ENCODE results near the gene XPO1. TPM values are rescaled to one million over a fixed set of nuclear protein-coding genes. Genes with fewer than 3 reads are reported as not detected.
"Not testable (repeated sequence)": the region's sequence is repeated elsewhere in the genome, so short reads cannot be mapped to it uniquely, and the experiment has no call there.

Gene XPO1
- total RNA-seq, 2 experiments from 2014 or later = 208 TPM

GRCh38 chr2:61456070-61456745 is 81.9 kb downstream of the XPO1 start:
- Mint-ChIP-seq H3K4me3 (no peak overlapping the region), H3K27ac (no peak overlapping the region), H3K36me3 (ENCODE audit: low read depth) (peaks cover 31% of the 10 kb centered on the region), H3K4me1 (peaks cover 32% of the 10 kb centered on the region), H3K9me3 (no peaks in the 10 kb centered on the region), H3K27me3 (no peaks in the 10 kb centered on the region)
- CTCF ChIA-PET = interaction anchor here (0.6 to 0.9 kb wide), 2 partner anchors 10 to 18 kb away, joined by 3 to 7 read pairs; no protein-coding TSS in a partner anchor
- POLR2A ChIA-PET = no interaction called here
- no peak for DNase-seq

GRCh38 chr2:61454972-61455371 is 83.2 kb downstream of the XPO1 start:
- POLR2A ChIA-PET, H3K4me3 Mint-ChIP-seq, H3K27me3 Mint-ChIP-seq, H3K27ac Mint-ChIP-seq, DNase-seq, H3K9me3 Mint-ChIP-seq: not testable (repeated sequence)
- Mint-ChIP-seq H3K36me3 (ENCODE audit: low read depth) (peaks cover 31% of the 10 kb centered on the region), H3K4me1 (peaks cover 34% of the 10 kb centered on the region)
- CTCF ChIA-PET = interaction anchor here (1.2 kb wide), 1 partner anchor 83 kb away, joined by 3 read pairs; the partner anchor contains the start of gene XPO1

GRCh38 chr2:61454383-61454782 is 83.8 kb downstream of the XPO1 start:
- Mint-ChIP-seq H3K4me3 (no peak overlapping the region), H3K27me3 (no peaks in the 10 kb centered on the region), H3K27ac (no peak overlapping the region), H3K9me3 (peaks cover 2% of the 10 kb centered on the region), H3K36me3 (ENCODE audit: low read depth) (peaks cover 33% of the 10 kb centered on the region), H3K4me1 (peaks cover 33% of the 10 kb centered on the region)
- CTCF ChIA-PET = interaction anchor here (1.2 kb wide), 1 partner anchor 84 kb away, joined by 3 read pairs; the partner anchor contains the start of gene XPO1
- POLR2A ChIA-PET = no interaction called here
- DNase-seq = no peak

GRCh38 chr2:61452392-61452791 is 85.8 kb downstream of the XPO1 start:
- no peak for DNase-seq
- H3K27me3 Mint-ChIP-seq = no peaks in the 10 kb centered on the region
- CTCF ChIA-PET = interaction anchor here (0.6 to 1.2 kb wide), 3 partner anchors 13 to 26 kb away, joined by 3 read pairs; no protein-coding TSS in a partner anchor
- peaks cover 19% of the 10 kb centered on the region for H3K4me1 Mint-ChIP-seq
- H3K4me3 Mint-ChIP-seq = no peak overlapping the region
- peaks cover 31% of the 10 kb centered on the region for H3K36me3 Mint-ChIP-seq (ENCODE audit: low read depth)
- H3K27ac Mint-ChIP-seq = peak overlapping the region; percentile 54
- peaks cover 2% of the 10 kb centered on the region for H3K9me3 Mint-ChIP-seq
- POLR2A ChIA-PET = no interaction called here

- POLR2A ChIA-PET = interaction anchor here (0.7 kb wide), 1 partner anchor 16 kb away, joined by 3 read pairs; no protein-coding TSS in a partner anchor
- CTCF ChIA-PET = interaction anchor here (0.6 to 1.2 kb wide), 3 partner anchors 14 to 296 kb away, joined by 3 to 4 read pairs (median 3); no protein-coding TSS in a partner anchor
- DNase-seq = no peak
- H3K36me3 Mint-ChIP-seq (ENCODE audit: low read depth) = peaks cover 28% of the 10 kb centered on the region
- H3K4me3 Mint-ChIP-seq = no peak overlapping the region
- H3K4me1 Mint-ChIP-seq = peaks cover 16% of the 10 kb centered on the region
- H3K27ac Mint-ChIP-seq = peak overlapping the region; percentile 31
- H3K27me3 Mint-ChIP-seq = no peaks in the 10 kb centered on the region
- H3K9me3 Mint-ChIP-seq = peaks cover 2% of the 10 kb centered on the region
Observed at GRCh38 chr2:61451178-61451577, 87.0 kb downstream of the XPO1 start.

GRCh38 chr2:61450144-61450543 is 88.0 kb downstream of the XPO1 start:
- Mint-ChIP-seq H3K4me3 (no peak overlapping the region), H3K27me3 (no peaks in the 10 kb centered on the region), H3K27ac (no peak overlapping the region), H3K9me3 (peaks cover 2% of the 10 kb centered on the region), H3K36me3 (ENCODE audit: low read depth) (peaks cover 27% of the 10 kb centered on the region), H3K4me1 (peaks cover 16% of the 10 kb centered on the region)
- ChIA-PET CTCF (no interaction called here), POLR2A (no interaction called here)
- no peak for DNase-seq

GRCh38 chr2:61448229-61448628 is 89.9 kb downstream of the XPO1 start:
- CTCF ChIA-PET = no interaction called here
- Mint-ChIP-seq H3K27me3 (no peaks in the 10 kb centered on the region), H3K4me1 (peaks cover 15% of the 10 kb centered on the region), H3K27ac (no peak overlapping the region), H3K4me3 (no peak overlapping the region), H3K9me3 (peaks cover 8% of the 10 kb centered on the region), H3K36me3 (ENCODE audit: low read depth) (peaks cover 40% of the 10 kb centered on the region)
- POLR2A ChIA-PET = no interaction called here
- no peak for DNase-seq

- H3K27me3 Mint-ChIP-seq, DNase-seq, H3K4me3 Mint-ChIP-seq, H3K9me3 Mint-ChIP-seq, H3K27ac Mint-ChIP-seq: not testable (repeated sequence)
- CTCF ChIA-PET = interaction anchor here (0.6 kb wide), 1 partner anchor 523 kb away, joined by 3 read pairs; no protein-coding TSS in a partner anchor
- POLR2A ChIA-PET = interaction anchor here (0.7 kb wide), 1 partner anchor 26 kb away, joined by 14 read pairs; no protein-coding TSS in a partner anchor
- H3K36me3 Mint-ChIP-seq (ENCODE audit: low read depth) = peaks cover 44% of the 10 kb centered on the region
- peaks cover 23% of the 10 kb centered on the region for H3K4me1 Mint-ChIP-seq
Observed at GRCh38 chr2:61446971-61447370, 91.2 kb downstream of the XPO1 start.

- DNase-seq = no peak
- Mint-ChIP-seq H3K4me3 (no peak overlapping the region), H3K9me3 (peaks cover 5% of the 10 kb centered on the region), H3K4me1 (peaks cover 29% of the 10 kb centered on the region), H3K27ac (no peak overlapping the region), H3K36me3 (ENCODE audit: low read depth) (peaks cover 35% of the 10 kb centered on the region), H3K27me3 (no peaks in the 10 kb centered on the region)
- CTCF ChIA-PET = no interaction called here
- POLR2A ChIA-PET = no interaction called here
Observed at GRCh38 chr2:61443342-61444041, 94.7 kb downstream of the XPO1 start.

- no peak overlapping the region for H3K4me3 Mint-ChIP-seq
- ChIA-PET POLR2A (interaction anchor here (0.6 kb wide), 1 partner anchor 171 kb away, joined by 3 read pairs; no protein-coding TSS in a partner anchor), CTCF (interaction anchor here (0.6 to 1.7 kb wide), 3 partner anchors 12 to 19 kb away, joined by 3 to 8 read pairs (median 3); no protein-coding TSS in a partner anchor)
- H3K36me3 Mint-ChIP-seq (ENCODE audit: low read depth) = peaks cover 46% of the 10 kb centered on the region
- H3K27ac Mint-ChIP-seq = no peak overlapping the region
- peaks cover 14% of the 10 kb centered on the region for H3K9me3 Mint-ChIP-seq
- H3K27me3 Mint-ChIP-seq = no peaks in the 10 kb centered on the region
- H3K4me1 Mint-ChIP-seq = peaks cover 46% of the 10 kb centered on the region
- DNase-seq = no peak
Observed at GRCh38 chr2:61439241-61440002, 98.7 kb downstream of the XPO1 start.

GRCh38 chr2:61438670-61439069 is 99.5 kb downstream of the XPO1 start:
- Mint-ChIP-seq H3K27me3 (no peaks in the 10 kb centered on the region), H3K4me1 (peaks cover 51% of the 10 kb centered on the region), H3K9me3 (peaks cover 13% of the 10 kb centered on the region), H3K4me3 (no peak overlapping the region), H3K36me3 (ENCODE audit: low read depth) (peaks cover 41% of the 10 kb centered on the region), H3K27ac (no peak overlapping the region)
- ChIA-PET POLR2A (no interaction called here), CTCF (interaction anchor here (0.6 to 1.7 kb wide), 4 partner anchors 11 to 22 kb away, joined by 3 to 8 read pairs (median 6); no protein-coding TSS in a partner anchor)
- DNase-seq = no peak

GRCh38 chr2:61437170-61437569 is 101.0 kb downstream of the XPO1 start:
- no peaks in the 10 kb centered on the region for H3K27me3 Mint-ChIP-seq
- H3K9me3 Mint-ChIP-seq = peaks cover 13% of the 10 kb centered on the region
- no peak for DNase-seq
- ChIA-PET POLR2A (no interaction called here), CTCF (interaction anchor here (1.0 to 2.3 kb wide), 2 partner anchors 11 to 33 kb away, joined by 3 to 8 read pairs; no protein-coding TSS in a partner anchor)
- H3K4me1 Mint-ChIP-seq = peaks cover 51% of the 10 kb centered on the region
- peaks cover 30% of the 10 kb centered on the region for H3K36me3 Mint-ChIP-seq (ENCODE audit: low read depth)
- H3K27ac Mint-ChIP-seq = no peak overlapping the region
- H3K4me3 Mint-ChIP-seq = no peak overlapping the region

Data from activated CD4-positive, alpha-beta T cell treated with anti-CD3 and anti-CD28 coated beads, Interleukin-2, amount 10 ng/mL, durations not matched to agents 7 days and 5 days (primary cell).